Kidney (tissue), 14 donors: Measurements from ENCODE around the gene RBMS3. TPM values are rescaled to one million over a fixed set of nuclear protein-coding genes. Genes with fewer than 3 reads are reported as not detected.

Experiments used
- DNase-seq, 5 donors: peaks; one replicate each; pipeline ENCODE4 v3.0.0-alpha.2; 2013 to 2020
- FAIRE-seq: peaks from 2 replicates; lab custom pipeline; 2012; peaks lifted over from hg19 to GRCh38; lab: Jason Lieb, UNC
- H3K27ac ChIP-seq, 2 donors: one replicate each; pipeline ENCODE4 v1.7.0; 2013; ENCODE audit warnings: low read depth in 2 of 2, low read length in 2 of 2, inconsistent platforms in 1 of 2
- H3K27me3 ChIP-seq: one replicate; pipeline ENCODE4 v1.7.1; 2013; ENCODE audit warnings: low read length, inconsistent platforms; ENCODE audit not compliant: control insufficient read depth, insufficient read depth
- H3K36me3 ChIP-seq, 3 donors: one replicate each; pipeline versions ENCODE4 v1.7.0 to v1.7.1; 2013; ENCODE audit warnings: low read length in 3 of 3, control low read depth in 1 of 3, inconsistent platforms in 1 of 3; ENCODE audit not compliant: insufficient read depth in 3 of 3, control insufficient read depth in 2 of 3
- H3K4me1 ChIP-seq, 3 donors: one replicate each; pipeline versions ENCODE4 v1.7.0 to v1.7.1; 2013; ENCODE audit warnings: low read length in 3 of 3, inconsistent platforms in 1 of 3, low read depth in 1 of 3; ENCODE audit not compliant: control insufficient read depth in 2 of 3, insufficient read depth in 2 of 3
- H3K4me3 ChIP-seq, 3 donors: one replicate each; pipeline versions ENCODE4 v1.7.0 to v1.8.1; 2013; ENCODE audit warnings: low read length in 3 of 3, control low read depth in 1 of 3, inconsistent platforms in 1 of 3
- H3K9ac ChIP-seq, 3 donors: one replicate each; pipeline versions ENCODE4 v1.7.0 to v1.7.1; 2013; ENCODE audit warnings: low read length in 3 of 3, control low read depth in 1 of 3, inconsistent platforms in 1 of 3
- H3K9me3 ChIP-seq, 3 donors: one replicate each; pipeline versions ENCODE4 v1.7.0 to v1.7.1; 2013; ENCODE audit warnings: low read length in 3 of 3, control low read depth in 1 of 3, inconsistent platforms in 1 of 3; ENCODE audit not compliant: control insufficient read depth in 2 of 3, insufficient read depth in 1 of 3
- intact Hi-C: fragments of 100-400 bp; cut with DNase I; formaldehyde crosslinking; loops from one replicate; pipeline ENCODE4 v1.11.1; 2022
- polyA plus RNA-seq: library from polyadenylated mRNA; stranded (reverse); fragments of 350-450 nt; fragmentation: Illumina TruSeq; extraction: RNeasy Lipid Tissue Mini Kit (QIAGEN cat#74804); gene quantifications from one replicate; pipeline ENCODE4 v1.2.3, GENCODE V29; 2014; ENCODE audit warnings: low read depth, low replicate concordance; ENCODE audit not compliant: insufficient read depth
- total RNA-seq: library from RNA; stranded (reverse); fragmentation: NEBNext Ultra II Directional; extraction: Animal tissue kit (Norgen Biotek cat#: 25700); gene quantifications from one replicate; pipeline ENCODE4 v1.2.1, GENCODE V29; 2021
- TF ChIP-seq, protein P1 (sequence below): IDR thresholded peaks from 3 replicates; pipeline ENCODE4 v1.5.1; 2012; ENCODE audit warnings: mild to moderate bottlenecking, moderate library complexity, borderline replicate concordance; ENCODE audit not compliant: insufficient read depth; ENCODE audit errors: extremely low read depth
- donor health status: control.
- donor health status: control.
- donor health status: control.
- donor health status: control.
- donor health status: control.
- donor health status: DM: yes; HTN: yes; CAD: no.
- donor health status: Normal renal cell carcinoma (clear cell type).

Gene RBMS3
- total and polyA plus RNA-seq, 2 donors from 2014 or later, result 3.2 to 48.8 TPM

DNA sequence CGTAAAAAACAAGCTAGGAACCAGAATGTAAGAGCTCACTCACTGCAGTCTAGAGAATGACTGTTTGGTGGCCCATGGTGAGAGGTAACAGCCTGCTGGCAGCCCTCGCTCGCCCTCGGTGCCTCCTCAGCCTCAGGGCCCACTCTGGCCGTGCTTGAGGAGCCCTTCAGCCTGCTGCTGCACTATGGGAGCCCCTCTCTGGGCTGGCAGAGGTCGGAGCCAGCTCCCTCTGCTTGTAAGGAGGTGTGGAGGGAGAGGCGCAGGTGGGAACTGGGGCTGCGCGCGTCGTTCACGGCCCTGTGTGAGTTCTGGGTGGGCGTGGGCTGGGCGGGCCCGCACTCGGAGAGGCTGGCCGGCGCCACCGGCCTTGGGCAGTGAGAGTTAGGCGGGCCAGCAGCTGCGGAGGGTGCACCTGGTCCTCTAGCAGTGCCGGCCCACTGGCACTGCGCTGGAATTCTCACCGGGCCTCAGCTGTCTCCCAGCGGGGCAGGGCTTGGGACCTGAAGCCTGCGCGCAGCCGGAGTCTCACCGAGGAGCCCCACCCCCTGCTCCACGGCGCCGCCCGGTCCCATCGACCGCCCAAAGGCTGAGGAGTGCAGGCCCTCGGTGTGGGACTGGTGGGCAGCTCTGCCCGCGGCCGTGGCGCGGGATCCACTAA, 420.6 kb downstream of the RBMS3 start:
- Histone ChIP-seq H3K36me3 (no peaks in the 10 kb centered on the region), H3K9me3 (no peaks in the 10 kb centered on the region), H3K27me3 (no peaks in the 10 kb centered on the region), H3K9ac (no peak overlapping the region), H3K4me3 (no peak overlapping the region), H3K4me1 (no peaks in the 10 kb centered on the region), H3K27ac (no peak overlapping the region)
- intact Hi-C loops, result no loop called here
- DNase-seq, result peak in 1 of 5 donors; percentile 72
- TF ChIP-seq, protein P1, sequence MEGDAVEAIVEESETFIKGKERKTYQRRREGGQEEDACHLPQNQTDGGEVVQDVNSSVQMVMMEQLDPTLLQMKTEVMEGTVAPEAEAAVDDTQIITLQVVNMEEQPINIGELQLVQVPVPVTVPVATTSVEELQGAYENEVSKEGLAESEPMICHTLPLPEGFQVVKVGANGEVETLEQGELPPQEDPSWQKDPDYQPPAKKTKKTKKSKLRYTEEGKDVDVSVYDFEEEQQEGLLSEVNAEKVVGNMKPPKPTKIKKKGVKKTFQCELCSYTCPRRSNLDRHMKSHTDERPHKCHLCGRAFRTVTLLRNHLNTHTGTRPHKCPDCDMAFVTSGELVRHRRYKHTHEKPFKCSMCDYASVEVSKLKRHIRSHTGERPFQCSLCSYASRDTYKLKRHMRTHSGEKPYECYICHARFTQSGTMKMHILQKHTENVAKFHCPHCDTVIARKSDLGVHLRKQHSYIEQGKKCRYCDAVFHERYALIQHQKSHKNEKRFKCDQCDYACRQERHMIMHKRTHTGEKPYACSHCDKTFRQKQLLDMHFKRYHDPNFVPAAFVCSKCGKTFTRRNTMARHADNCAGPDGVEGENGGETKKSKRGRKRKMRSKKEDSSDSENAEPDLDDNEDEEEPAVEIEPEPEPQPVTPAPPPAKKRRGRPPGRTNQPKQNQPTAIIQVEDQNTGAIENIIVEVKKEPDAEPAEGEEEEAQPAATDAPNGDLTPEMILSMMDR, result no peak
- no peak for FAIRE-seq

DNA sequence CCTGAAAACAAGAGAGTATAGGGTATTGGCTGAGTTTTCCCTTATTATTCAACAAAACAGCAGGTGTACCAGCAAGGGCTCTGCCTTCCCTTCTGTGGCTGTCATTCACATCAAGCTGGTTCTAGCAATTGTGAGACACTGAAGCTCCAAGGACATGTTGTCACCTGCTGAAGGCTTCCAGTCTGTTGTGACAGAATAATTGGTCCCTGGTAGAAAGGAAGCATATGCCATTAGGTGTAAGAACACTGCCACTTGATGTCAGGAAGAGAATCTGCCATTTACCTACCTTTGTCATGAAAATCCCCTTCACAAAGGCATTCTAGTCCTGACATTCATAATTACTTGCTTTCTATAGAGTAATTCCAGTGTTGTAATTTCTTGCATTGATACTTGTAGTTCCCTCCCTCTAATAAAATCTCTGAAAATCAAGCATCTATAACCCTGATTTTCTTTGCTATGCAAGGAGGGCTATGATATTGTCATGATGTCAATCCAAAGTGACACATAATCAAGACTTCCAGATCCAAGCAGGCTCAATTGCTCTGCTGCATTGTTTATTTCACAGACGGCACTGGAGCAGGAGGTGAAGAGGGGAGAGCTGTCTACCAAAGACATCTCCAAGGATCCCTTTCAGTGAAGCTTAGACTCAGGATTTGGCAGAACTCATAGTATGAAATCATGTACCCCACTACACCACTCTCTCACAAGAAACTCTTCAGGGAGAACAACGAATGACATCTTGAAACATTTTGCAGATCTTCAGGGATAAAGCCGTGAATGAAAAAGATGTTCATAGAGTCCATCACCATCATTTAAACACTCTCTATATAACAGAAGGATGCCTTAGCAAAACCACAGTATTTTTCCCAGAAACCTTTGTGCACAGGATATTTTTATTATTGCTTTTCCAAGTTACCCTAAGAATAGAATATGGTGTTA, 425.3 kb downstream of the RBMS3 start:
- TF ChIP-seq, protein P1, result no peak
- no peaks in the 10 kb centered on the region for H3K36me3 ChIP-seq
- H3K4me3 ChIP-seq, result no peak overlapping the region
- DNase-seq, result no peak
- H3K4me1 ChIP-seq, result no peaks in the 10 kb centered on the region
- intact Hi-C loops, result no loop called here
- no peaks in the 10 kb centered on the region for H3K9me3 ChIP-seq
- no peak overlapping the region for H3K9ac ChIP-seq
- H3K27ac ChIP-seq, result no peak overlapping the region
- H3K27me3 ChIP-seq, result no peaks in the 10 kb centered on the region
- no peak for FAIRE-seq

DNA sequence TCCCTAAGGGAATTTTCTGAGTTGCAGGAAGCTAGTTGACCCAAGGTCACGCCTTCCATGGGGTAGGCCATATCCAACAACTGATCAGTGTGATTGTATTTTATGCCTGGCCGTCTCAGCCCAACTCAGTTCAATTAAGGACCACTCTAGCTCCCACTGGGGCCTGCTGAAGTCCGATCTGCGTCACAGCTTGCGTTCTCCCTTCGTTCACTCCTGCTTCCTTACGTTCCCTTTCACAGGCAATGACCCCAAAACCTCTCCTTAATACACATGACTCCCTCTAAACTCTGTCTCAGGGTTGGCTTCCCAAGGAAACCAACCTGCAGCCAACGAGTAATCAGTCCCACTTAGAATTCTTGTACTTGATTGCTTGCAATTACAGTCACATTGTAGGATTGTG, 428.0 kb downstream of the RBMS3 start:
- TF ChIP-seq, protein P1, result no peak
- no peaks in the 10 kb centered on the region for H3K9me3 ChIP-seq
- no peaks in the 10 kb centered on the region for H3K4me1 ChIP-seq
- no peaks in the 10 kb centered on the region for H3K27me3 ChIP-seq
- H3K9ac ChIP-seq, result no peak overlapping the region
- FAIRE-seq, result no peak
- DNase-seq, result no peak
- no peaks in the 10 kb centered on the region for H3K36me3 ChIP-seq
- intact Hi-C loops, result no loop called here
- peak overlapping the region in 1 of 2 donors; percentile 2 for H3K27ac ChIP-seq
- no peak overlapping the region for H3K4me3 ChIP-seq
